Activated T-cell treated with anti-CD3 and anti-CD28 coated beads, Interleukin-2, amount 50 U/mL, for 72 hours (primary cell): Measurements from ENCODE around the gene SNAPC2. TPM values are rescaled to one million over a fixed set of nuclear protein-coding genes. Genes with fewer than 3 reads are reported as not detected.
"Not testable (repeated sequence)": the region's sequence is repeated elsewhere in the genome, so short reads cannot be mapped to it uniquely, and the experiment has no call there.

ENCODE experiments used
- ATAC-seq, 2 donors: fragments of 150-1000 bp; cut with Tn5 transposase; replicated peaks in 1 of 2; 2 replicates each; pipeline ENCODE4 v1.10.0; 2021; ENCODE audit warnings: moderate library complexity in 2 of 2, mild to moderate bottlenecking in 1 of 2
- DNase-seq, 2 donors: peaks; one replicate each; pipeline ENCODE4 v3.0.0; 2021 to 2022; ENCODE audit warnings: mixed read lengths in 1 of 2
- H3K27ac Mint-ChIP-seq: one replicate; pipeline ENCODE4 v1.8.0; 2022; ENCODE audit warnings: mild to moderate bottlenecking, moderate library complexity, mixed read lengths
- H3K27me3 Mint-ChIP-seq: one replicate; pipeline ENCODE4 v1.8.0; 2022; ENCODE audit warnings: low read depth, mixed read lengths
- H3K36me3 Mint-ChIP-seq, 2 donors: one replicate each; pipeline ENCODE4 v1.8.0; 2022; ENCODE audit warnings: mixed read lengths in 2 of 2, mild to moderate bottlenecking in 1 of 2; ENCODE audit not compliant: insufficient read depth in 2 of 2
- H3K4me1 Mint-ChIP-seq: one replicate; pipeline ENCODE4 v1.8.0; 2022; ENCODE audit warnings: low read depth, mixed read lengths
- H3K4me3 Mint-ChIP-seq, 2 donors: one replicate each; pipeline ENCODE4 v1.8.0; 2022; ENCODE audit warnings: mild to moderate bottlenecking in 2 of 2, mixed read lengths in 2 of 2, moderate library complexity in 2 of 2
- H3K9me3 Mint-ChIP-seq, 2 donors: one replicate each; pipeline ENCODE4 v1.8.0; 2022; ENCODE audit warnings: mixed read lengths in 2 of 2
- total RNA-seq, 2 donors: library from RNA; stranded (reverse); gene quantifications; one replicate each; pipeline ENCODE4 v1.2.3, GENCODE V29; 2022

Gene SNAPC2
- total RNA-seq, 2 donors from 2014 or later, result 23.7 to 25.5 TPM

GRCh38 chr19:7916103-7916954 lies 3.8 kb upstream of the SNAPC2 start:
- Mint-ChIP-seq H3K36me3 (peaks cover 1 to 11% of the 10 kb centered on the region in 2 donors), H3K27ac (no peak overlapping the region), H3K4me1 (peaks cover 31% of the 10 kb centered on the region), H3K27me3 (peaks cover 28% of the 10 kb centered on the region), H3K4me3 (peak overlapping the region; percentile 76 to 84), H3K9me3 (no peaks in the 10 kb centered on the region)
- ATAC-seq (peak; percentile 27 to 38), DNase-seq (peak; percentile 80 to 83)

DNA sequence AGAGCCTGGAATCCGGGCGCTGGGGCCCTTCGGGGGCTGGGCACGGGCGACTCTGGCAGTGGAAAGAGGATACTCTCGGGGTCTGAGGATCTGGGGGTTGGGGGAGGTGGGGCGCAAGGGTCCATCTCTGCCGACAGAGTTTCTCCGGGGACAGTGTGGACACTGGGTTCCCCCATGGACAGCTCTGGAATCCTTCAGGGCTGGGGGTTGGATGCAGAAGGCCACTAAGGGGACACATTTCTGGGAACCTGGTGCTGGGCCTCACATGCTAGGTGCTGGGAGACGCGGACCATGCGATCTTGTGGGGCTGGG lies 3.2 kb upstream of the SNAPC2 start:
- Mint-ChIP-seq H3K9me3 (no peaks in the 10 kb centered on the region), H3K4me1 (peaks cover 31% of the 10 kb centered on the region), H3K36me3 (peaks cover 1 to 9% of the 10 kb centered on the region in 2 donors), H3K27ac (no peak overlapping the region), H3K4me3 (peak overlapping the region; percentile 76 to 84), H3K27me3 (peaks cover 28% of the 10 kb centered on the region)
- DNase-seq, result no peak
- no peak for ATAC-seq

DNA sequence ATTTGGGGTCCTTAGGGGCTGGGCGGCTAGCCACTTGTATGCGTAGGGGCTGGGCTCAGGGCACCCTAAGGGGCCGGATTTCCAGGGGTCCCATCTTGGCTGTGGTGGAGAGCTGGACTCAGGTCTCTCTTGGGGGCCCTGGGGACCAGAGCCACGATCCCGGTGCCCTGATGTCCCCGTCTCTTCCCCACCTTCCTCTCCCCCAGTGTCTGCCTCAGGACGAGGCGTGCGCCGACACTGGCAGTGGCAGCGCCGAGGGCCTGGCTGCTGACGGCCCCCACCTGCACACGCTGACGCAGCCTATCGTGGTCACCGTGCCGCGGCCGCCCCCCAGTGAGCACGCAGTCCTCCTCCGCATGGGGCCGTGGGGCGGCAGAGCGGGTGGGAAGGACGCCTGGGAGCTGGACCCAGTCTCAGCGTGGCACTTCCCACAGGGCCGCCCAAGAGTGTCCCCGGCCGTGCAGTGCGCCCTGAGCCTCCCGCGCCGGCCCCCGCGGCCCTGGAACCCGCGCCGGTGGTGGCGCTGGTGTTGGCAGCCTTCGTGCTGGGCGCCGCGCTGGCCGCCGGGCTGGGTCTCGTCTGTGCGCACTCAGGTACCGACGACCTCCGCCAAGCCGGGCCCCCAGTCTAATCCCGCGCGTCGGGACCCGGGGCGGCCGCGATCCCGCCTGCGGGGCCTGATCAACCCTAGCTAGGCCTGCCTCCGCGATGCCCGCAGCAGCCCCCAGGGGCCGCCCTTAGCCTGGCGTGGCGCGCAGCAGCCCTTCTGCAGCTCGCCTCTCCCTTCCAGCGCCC lies 2.7 kb upstream of the SNAPC2 start:
- DNase-seq (peak; percentile 83), ATAC-seq (peak; percentile 46 to 47)
- no peak overlapping the region for H3K27ac Mint-ChIP-seq
- H3K27me3 Mint-ChIP-seq, result peaks cover 28% of the 10 kb centered on the region
- H3K4me1 Mint-ChIP-seq, result peaks cover 31% of the 10 kb centered on the region
- no peaks in the 10 kb centered on the region for H3K9me3 Mint-ChIP-seq
- H3K4me3 Mint-ChIP-seq, result peak overlapping the region; percentile 79 to 84
- peaks cover 1 to 9% of the 10 kb centered on the region in 2 donors for H3K36me3 Mint-ChIP-seq

GRCh38 chr19:7918062-7918614 lies 2.0 kb upstream of the SNAPC2 start:
- H3K27ac Mint-ChIP-seq, H3K9me3 Mint-ChIP-seq, ATAC-seq, DNase-seq, H3K36me3 Mint-ChIP-seq: not testable (repeated sequence)
- H3K27me3 Mint-ChIP-seq, result peaks cover 28% of the 10 kb centered on the region
- peaks cover 31% of the 10 kb centered on the region for H3K4me1 Mint-ChIP-seq
- H3K4me3 Mint-ChIP-seq, result peak overlapping the region; percentile 26 to 79

GRCh38 chr19:7918615-7919421 lies 1.3 kb upstream of the SNAPC2 start:
- Mint-ChIP-seq H3K36me3 (peaks cover 1 to 4% of the 10 kb centered on the region in 2 donors), H3K27ac (no peak overlapping the region), H3K4me3 (peak overlapping the region; percentile 91 to 96), H3K27me3 (peaks cover 28% of the 10 kb centered on the region), H3K9me3 (no peaks in the 10 kb centered on the region), H3K4me1 (peaks cover 31% of the 10 kb centered on the region)
- no peak for ATAC-seq
- no peak for DNase-seq

- ATAC-seq (peak; percentile 49 to 58), DNase-seq (peak; percentile 98 to 99)
- peak overlapping the region; percentile 94 for H3K27ac Mint-ChIP-seq
- no peaks in the 10 kb centered on the region for H3K9me3 Mint-ChIP-seq
- peaks cover 19% of the 10 kb centered on the region for H3K27me3 Mint-ChIP-seq
- H3K4me3 Mint-ChIP-seq, result peak overlapping the region; percentile 91 to 96
- peaks cover 25% of the 10 kb centered on the region for H3K4me1 Mint-ChIP-seq
- H3K36me3 Mint-ChIP-seq, result peaks cover 1 to 4% of the 10 kb centered on the region in 2 donors
These were observed 572 bp downstream of the SNAPC2 start for GRCh38 chr19:7920519-7921301.

DNA sequence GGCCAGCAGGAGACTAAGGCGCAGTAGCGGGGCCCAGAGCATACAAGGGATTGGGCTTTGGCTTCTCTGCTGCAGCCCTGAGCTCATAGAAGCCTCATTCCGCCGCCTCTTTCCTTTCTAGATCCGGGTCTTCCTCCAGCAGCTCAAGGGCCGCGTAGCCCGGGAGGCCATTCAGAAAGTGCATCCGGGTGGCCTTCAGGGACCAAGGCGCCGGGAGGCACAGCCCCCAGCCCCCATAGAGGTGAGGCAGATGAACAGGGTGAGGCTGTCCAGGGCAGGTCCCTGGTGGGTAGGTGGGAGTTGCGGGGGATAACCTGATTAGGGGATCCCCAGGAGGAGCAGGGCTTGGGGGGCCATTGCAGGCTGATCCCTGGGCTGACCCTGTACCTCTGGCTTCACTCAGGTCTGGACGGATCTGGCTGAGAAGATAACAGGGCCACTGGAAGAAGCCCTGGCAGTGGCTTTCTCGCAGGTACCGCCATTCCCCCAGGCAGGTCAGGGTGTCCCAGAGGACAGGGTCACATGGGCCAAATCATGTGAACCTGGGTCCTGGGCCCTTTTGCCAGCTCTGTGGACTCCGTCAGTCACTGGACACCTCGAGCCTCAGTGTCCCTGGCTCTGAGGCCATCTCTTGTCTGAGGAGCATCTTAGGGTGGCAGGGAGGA lies 1.3 kb downstream of the SNAPC2 start:
- ATAC-seq, result no peak
- H3K4me3 Mint-ChIP-seq, result peak overlapping the region; percentile 91 to 96
- H3K27me3 Mint-ChIP-seq, result peaks cover 16% of the 10 kb centered on the region
- peaks cover 25% of the 10 kb centered on the region for H3K4me1 Mint-ChIP-seq
- H3K27ac Mint-ChIP-seq, result no peak overlapping the region
- no peak for DNase-seq
- no peaks in the 10 kb centered on the region for H3K9me3 Mint-ChIP-seq
- peaks cover 1 to 4% of the 10 kb centered on the region in 2 donors for H3K36me3 Mint-ChIP-seq

- H3K27ac Mint-ChIP-seq, result no peak overlapping the region
- H3K36me3 Mint-ChIP-seq, result peaks cover 1 to 4% of the 10 kb centered on the region in 2 donors
- DNase-seq (no peak), ATAC-seq (no peak)
- H3K4me3 Mint-ChIP-seq, result no peak overlapping the region
- H3K27me3 Mint-ChIP-seq, result peaks cover 16% of the 10 kb centered on the region
- peaks cover 28% of the 10 kb centered on the region for H3K4me1 Mint-ChIP-seq
- H3K9me3 Mint-ChIP-seq, result no peaks in the 10 kb centered on the region
These were observed 2.1 kb downstream of the SNAPC2 start for GRCh38 chr19:7921967-7922835.

GRCh38 chr19:7922836-7923195 lies 2.7 kb downstream of the SNAPC2 start:
- Mint-ChIP-seq H3K4me3 (no peak overlapping the region), H3K9me3 (no peaks in the 10 kb centered on the region), H3K27me3 (peaks cover 14% of the 10 kb centered on the region), H3K27ac (no peak overlapping the region), H3K4me1 (peaks cover 27% of the 10 kb centered on the region), H3K36me3 (peaks cover 1 to 4% of the 10 kb centered on the region in 2 donors)
- DNase-seq (no peak), ATAC-seq (no peak)

DNA sequence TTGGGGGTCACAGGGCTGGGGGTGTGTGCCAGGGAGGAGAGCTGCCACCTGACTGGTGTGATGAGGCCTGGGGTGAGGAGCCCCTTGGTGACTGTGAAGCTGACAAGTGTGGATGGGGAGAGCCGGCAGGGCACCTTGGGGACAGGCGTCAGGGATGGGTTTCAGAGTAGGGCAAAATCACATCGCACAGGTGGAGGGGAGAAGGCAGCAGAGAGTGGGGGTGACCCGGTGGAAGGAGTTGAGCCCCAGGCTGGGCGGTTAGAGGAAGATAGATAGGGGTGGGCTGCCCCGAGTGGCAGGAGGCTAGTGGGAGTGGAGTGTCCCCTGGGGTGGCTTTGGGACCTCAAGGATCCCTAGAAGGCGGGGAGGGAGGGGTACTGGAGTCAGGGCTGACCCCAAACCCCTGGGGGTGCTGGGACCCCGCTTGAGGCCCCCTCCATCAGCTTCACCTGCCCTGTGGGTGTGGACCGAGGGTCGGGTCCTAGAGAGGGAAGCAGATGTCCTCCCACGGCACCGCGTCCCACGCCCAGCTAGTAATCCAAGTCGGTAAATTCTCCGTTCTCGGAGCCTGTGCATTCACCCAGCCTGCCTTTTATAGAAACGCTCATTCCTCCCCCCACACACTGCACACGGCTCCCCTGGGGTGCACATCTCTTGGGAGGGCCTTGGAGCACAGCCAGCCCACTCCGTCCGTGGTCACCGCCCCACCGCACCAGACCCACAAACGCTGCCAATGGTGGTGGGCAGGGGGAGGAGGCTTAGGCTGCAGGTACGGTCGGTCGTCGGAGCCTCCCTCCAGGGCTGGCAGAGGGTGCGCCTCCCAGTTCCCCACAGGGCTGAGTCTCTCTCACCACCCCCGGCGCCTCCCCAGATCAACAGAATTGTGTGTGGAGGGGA lies 3.4 kb downstream of the SNAPC2 start:
- DNase-seq (no peak), ATAC-seq (no peak)
- Mint-ChIP-seq H3K27ac (no peak overlapping the region), H3K27me3 (peaks cover 7% of the 10 kb centered on the region), H3K36me3 (peaks cover 1 to 4% of the 10 kb centered on the region in 2 donors), H3K4me1 (peaks cover 20% of the 10 kb centered on the region), H3K4me3 (no peak overlapping the region), H3K9me3 (no peaks in the 10 kb centered on the region)
